G401 (cell line): ENCODE measurements around the gene PIGL. TPM values are rescaled to one million over a fixed set of nuclear protein-coding genes. Genes with fewer than 3 reads are reported as not detected.

Experiments used
- total RNA-seq: library from RNA; depleted of rRNA; stranded (reverse); fragments of >200 nt; shearing (Covaris generic); gene quantifications from 2 replicates; pipeline ENCODE4 v1.2.3, GENCODE V29; 2014; rRNA removed

PIGL gene
- total RNA-seq, 1 experiment from 2014 or later: 11.0 TPM

Other genes starting within 250 kb of the PIGL start
- gene ZSWIM7, start 217.5 kb upstream of the PIGL start, total RNA-seq: 17.2 and 32.2 TPM in 2 replicates
- 27.4 and 35.9 TPM in 2 replicates for gene TTC19, start 217.4 kb upstream of the PIGL start, total RNA-seq
- 58.9 and 61.2 TPM in 2 replicates for gene NCOR1, start 1.7 kb upstream of the PIGL start, total RNA-seq
- gene CENPV, start 136.3 kb downstream of the PIGL start, total RNA-seq: 44.6 and 46.7 TPM in 2 replicates
- gene UBB, start 163.9 kb downstream of the PIGL start, total RNA-seq: 707 and 741 TPM in 2 replicates
- 41.8 and 47.6 TPM in 2 replicates for gene TRPV2, start 198.4 kb downstream of the PIGL start, total RNA-seq